Measurements from ENCODE around the gene VGLL4.
"Not testable (repeated sequence)": the region's sequence is repeated elsewhere in the genome, so short reads cannot be mapped to it uniquely, and the experiment has no call there.

The VGLL4 gene

DNA sequence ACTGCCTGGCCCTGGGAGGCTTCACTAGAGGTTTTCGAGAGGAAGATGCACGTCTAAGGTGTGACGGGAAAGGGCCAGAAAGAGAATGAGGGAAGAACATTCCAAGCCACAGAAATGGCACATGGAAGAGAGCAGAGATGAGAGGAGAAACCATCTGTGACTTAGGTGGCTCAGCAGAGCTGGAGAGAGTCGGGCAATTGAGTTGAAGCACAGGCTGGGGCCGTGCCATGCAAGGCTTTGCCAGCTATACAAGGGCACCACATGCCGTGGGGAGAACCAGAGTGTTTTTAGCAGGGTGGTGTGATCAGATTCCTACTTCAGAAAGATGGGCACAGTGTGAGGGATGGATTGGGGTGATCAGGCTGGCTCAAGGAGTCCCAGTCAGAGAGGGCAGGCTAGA lies 126.1 kb downstream of the VGLL4 start:
- ChIA-PET CTCF (no interaction called here), POLR2A (no interaction called here)
- no peak for TF ChIP-seq LEF1 (IDR thresholded peaks at IDR 0.05; ENCODE audit: borderline replicate concordance)
- TF ChIP-seq SUZ12 (IDR thresholded peaks at IDR 0.05): no peak
- no peak for TF ChIP-seq FOXA1 (IDR thresholded peaks at IDR 0.05)
- no peak for TF ChIP-seq FOXK2 (IDR thresholded peaks at IDR 0.05)
- no peak for TF ChIP-seq HDGF (IDR thresholded peaks at IDR 0.05; ENCODE audit: borderline replicate concordance)
- TF ChIP-seq SP1 (IDR thresholded peaks at IDR 0.05): no peak
- TF ChIP-seq CTBP1 (IDR thresholded peaks at IDR 0.05; ENCODE audit: borderline replicate concordance): no peak
- no peak for TF ChIP-seq ZNF384 (IDR thresholded peaks at IDR 0.05)
- TF ChIP-seq BHLHE40 (IDR thresholded peaks at IDR 0.05; ENCODE audit: borderline replicate concordance): no peak
- no peak for TF ChIP-seq TARDBP (IDR thresholded peaks at IDR 0.05)
- TF ChIP-seq ELF4 (IDR thresholded peaks at IDR 0.05): no peak
- no peak for TF ChIP-seq NFRKB (IDR thresholded peaks at IDR 0.05)
- TF ChIP-seq FOXM1 (IDR thresholded peaks at IDR 0.05; ENCODE audit: borderline replicate concordance): no peak
- no peak for DNase-seq (ENCODE audit: extremely low spot score)

DNA sequence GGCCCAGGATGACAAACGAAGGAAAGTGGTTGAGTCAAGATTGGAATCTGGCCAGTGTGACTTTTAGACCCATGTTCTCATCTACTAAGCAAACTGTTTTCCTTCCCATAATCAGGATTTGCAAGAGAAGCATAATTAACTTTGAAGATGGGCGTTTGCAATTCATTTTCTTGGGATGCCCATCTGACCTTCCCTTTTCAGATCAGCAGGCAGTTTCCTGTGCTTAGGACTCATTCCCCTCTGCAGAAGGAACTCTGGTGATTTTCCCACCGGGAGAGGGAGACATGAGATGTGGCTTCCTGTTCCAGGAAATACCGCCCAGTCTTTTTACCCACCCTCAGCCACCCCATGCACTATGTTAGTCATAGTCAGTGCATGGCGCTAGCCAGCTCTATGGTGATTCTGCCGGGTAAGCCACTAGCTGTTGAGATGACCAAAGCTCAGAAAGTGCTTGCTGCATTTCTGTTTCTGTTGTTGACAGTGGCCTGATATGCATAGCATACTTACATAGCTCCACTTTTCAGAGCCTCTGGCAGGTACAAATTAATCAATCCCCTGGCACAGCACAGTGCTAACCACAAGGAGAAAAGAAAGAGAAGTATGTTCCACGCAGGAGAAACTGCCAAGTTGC lies 129.4 kb downstream of the VGLL4 start:
- no peak for DNase-seq (ENCODE audit: extremely low spot score)

GRCh38 chr3:11513817-11514135 lies 129.9 kb downstream of the VGLL4 start:
- POLR2A ChIA-PET: no interaction called here
- CTCF ChIA-PET: interaction anchor here (1.1 kb wide), 1 partner anchor 134 kb away, joined by 3 read pairs; no protein-coding TSS in a partner anchor
- no peak for DNase-seq (ENCODE audit: extremely low spot score)
- TF ChIP-seq NFRKB (IDR thresholded peaks at IDR 0.05) (no peak), LEF1 (IDR thresholded peaks at IDR 0.05; ENCODE audit: borderline replicate concordance) (no peak), FOXM1 (IDR thresholded peaks at IDR 0.05; ENCODE audit: borderline replicate concordance) (no peak), ZNF384 (IDR thresholded peaks at IDR 0.05) (no peak), ELF4 (IDR thresholded peaks at IDR 0.05) (no peak), PKNOX1 (IDR thresholded peaks at IDR 0.05) (no peak), BHLHE40 (IDR thresholded peaks at IDR 0.05; ENCODE audit: borderline replicate concordance) (no peak), FOXK2 (IDR thresholded peaks at IDR 0.05) (no peak), CTBP1 (IDR thresholded peaks at IDR 0.05; ENCODE audit: borderline replicate concordance) (no peak), HDGF (IDR thresholded peaks at IDR 0.05; ENCODE audit: borderline replicate concordance) (no peak), FOXA1 (IDR thresholded peaks at IDR 0.05) (no peak), TARDBP (IDR thresholded peaks at IDR 0.05) (no peak), L3MBTL2 (conservative IDR thresholded peaks at IDR 0.05) (no peak)

More for the DNA sequence above, 129.4 kb downstream of the VGLL4 start:
- POLR2A ChIA-PET: no interaction called here
- TF ChIP-seq HDGF (IDR thresholded peaks at IDR 0.05; ENCODE audit: borderline replicate concordance) (no peak), FOXA1 (IDR thresholded peaks at IDR 0.05) (no peak), ARNT (IDR thresholded peaks at IDR 0.05) (no peak), LEF1 (IDR thresholded peaks at IDR 0.05; ENCODE audit: borderline replicate concordance) (no peak), CTBP1 (IDR thresholded peaks at IDR 0.05; ENCODE audit: borderline replicate concordance) (no peak), PKNOX1 (IDR thresholded peaks at IDR 0.05) (no peak), FOXK2 (IDR thresholded peaks at IDR 0.05) (no peak), ELF4 (IDR thresholded peaks at IDR 0.05) (no peak), SP1 (IDR thresholded peaks at IDR 0.05) (no peak), ZNF384 (IDR thresholded peaks at IDR 0.05) (no peak), SUZ12 (IDR thresholded peaks at IDR 0.05) (no peak), BHLHE40 (IDR thresholded peaks at IDR 0.05; ENCODE audit: borderline replicate concordance) (no peak), TARDBP (IDR thresholded peaks at IDR 0.05) (no peak), NFRKB (IDR thresholded peaks at IDR 0.05) (no peak), L3MBTL2 (conservative IDR thresholded peaks at IDR 0.05) (no peak), FOXM1 (IDR thresholded peaks at IDR 0.05; ENCODE audit: borderline replicate concordance) (no peak)
- CTCF ChIA-PET: interaction anchor here (1.1 kb wide), 1 partner anchor 135 kb away, joined by 3 read pairs; no protein-coding TSS in a partner anchor

DNA sequence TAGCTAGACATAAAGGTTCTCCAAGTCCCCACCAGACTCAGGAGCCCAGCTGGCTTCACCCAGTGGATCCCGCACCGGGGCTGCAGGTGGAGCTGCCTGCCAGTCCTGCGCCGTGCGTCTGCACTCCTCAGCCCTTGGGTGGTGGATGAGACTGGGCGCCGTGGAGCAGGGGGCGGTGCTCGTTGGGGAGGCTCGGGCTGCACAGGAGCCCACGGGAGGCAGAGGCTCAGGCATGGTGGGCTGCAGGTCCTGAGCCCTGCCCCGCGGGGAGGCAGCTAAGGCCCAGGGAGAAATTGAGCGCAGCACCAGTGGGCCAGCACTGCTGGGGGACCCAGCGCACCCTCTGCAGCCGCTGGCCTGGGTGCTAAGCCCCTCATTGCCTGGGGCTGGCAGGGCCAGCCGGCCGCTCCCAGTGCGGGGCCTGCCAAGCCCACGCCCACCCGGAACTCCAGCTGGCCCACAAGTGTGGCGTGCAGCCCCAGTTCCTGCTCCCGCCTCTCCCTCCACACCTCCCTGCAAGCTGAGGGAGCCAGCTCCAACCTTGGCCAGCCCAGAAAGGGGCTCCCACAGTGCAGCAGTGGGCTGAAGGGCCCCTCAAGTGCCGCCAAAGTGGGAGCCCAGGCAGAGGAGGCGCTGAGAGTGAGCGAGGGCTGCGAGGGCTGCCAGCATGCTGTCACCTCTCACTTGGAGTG lies 130.4 kb downstream of the VGLL4 start:
- CTCF ChIA-PET: interaction anchor here (1.1 kb wide), 1 partner anchor 134 kb away, joined by 3 read pairs; no protein-coding TSS in a partner anchor
- DNase-seq (ENCODE audit: extremely low spot score); POLR2A ChIA-PET: not testable (repeated sequence)

GRCh38 chr3:11511606-11512005 lies 132.1 kb downstream of the VGLL4 start:
- POLR2A ChIA-PET; DNase-seq (ENCODE audit: extremely low spot score); CTCF ChIA-PET: not testable (repeated sequence)

DNA sequence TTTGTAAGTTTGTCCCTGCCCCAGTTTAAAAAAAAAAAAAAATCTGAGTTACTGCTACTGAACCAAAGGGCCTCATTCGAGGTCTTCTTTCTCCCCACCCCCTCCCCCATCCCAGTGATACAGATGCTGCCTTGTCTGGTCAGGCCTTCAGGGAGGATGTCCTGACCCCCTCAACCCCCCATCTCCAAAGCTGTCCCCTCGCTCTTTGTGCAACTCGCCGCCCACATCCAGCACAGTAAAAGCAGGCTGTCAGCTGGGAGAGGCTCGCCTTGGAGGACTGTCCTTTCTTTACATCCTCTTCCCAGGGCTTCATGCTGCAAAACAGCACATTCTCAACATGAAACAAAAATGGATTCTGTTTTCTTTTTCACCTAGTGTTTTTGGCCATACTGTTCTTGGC lies 133.4 kb downstream of the VGLL4 start:
- ChIA-PET POLR2A (no interaction called here), CTCF (no interaction called here)
- no peak for DNase-seq (ENCODE audit: extremely low spot score)
- no peak for TF ChIP-seq ARNT (IDR thresholded peaks at IDR 0.05)
- TF ChIP-seq SUZ12 (IDR thresholded peaks at IDR 0.05): no peak
- TF ChIP-seq HDGF (IDR thresholded peaks at IDR 0.05; ENCODE audit: borderline replicate concordance): no peak
- no peak for TF ChIP-seq TARDBP (IDR thresholded peaks at IDR 0.05)
- no peak for TF ChIP-seq ELF4 (IDR thresholded peaks at IDR 0.05)
- TF ChIP-seq CTBP1 (IDR thresholded peaks at IDR 0.05; ENCODE audit: borderline replicate concordance): no peak
- no peak for TF ChIP-seq FOXM1 (IDR thresholded peaks at IDR 0.05; ENCODE audit: borderline replicate concordance)
- no peak for TF ChIP-seq NFRKB (IDR thresholded peaks at IDR 0.05)
- no peak for TF ChIP-seq FOXK2 (IDR thresholded peaks at IDR 0.05)
- no peak for TF ChIP-seq LEF1 (IDR thresholded peaks at IDR 0.05; ENCODE audit: borderline replicate concordance)
- no peak for TF ChIP-seq BHLHE40 (IDR thresholded peaks at IDR 0.05; ENCODE audit: borderline replicate concordance)
- TF ChIP-seq SP1 (IDR thresholded peaks at IDR 0.05): no peak
- TF ChIP-seq ZNF384 (IDR thresholded peaks at IDR 0.05): no peak
- TF ChIP-seq PKNOX1 (IDR thresholded peaks at IDR 0.05): no peak
- no peak for TF ChIP-seq L3MBTL2 (conservative IDR thresholded peaks at IDR 0.05)
- TF ChIP-seq FOXA1 (IDR thresholded peaks at IDR 0.05): no peak
